RWPE1 (cell line): ENCODE results near the gene CAMK2G.
"Not testable (repeated sequence)": the region's sequence is repeated elsewhere in the genome, so short reads cannot be mapped to it uniquely, and the experiment has no call there.

Source experiments
- CTCF ChIA-PET: fragments of 350-600 bp; sonication (Branson Sonifier 250); formaldehyde crosslinking; extraction: SDS; loops from one replicate; lab custom pipeline; 2021; lab: Yijun Ruan, JAX
- POLR2A ChIA-PET: fragments of 400-600 bp; formaldehyde crosslinking; extraction: SDS; loops from one replicate; lab custom pipeline; 2020; ENCODE audit warnings: antibody characterized with exemption; ENCODE audit not compliant: low non-redundant PET; lab: Yijun Ruan, JAX
- DNase-seq: peaks from one replicate; pipeline ENCODE4 v3.0.0; 2012; ENCODE audit warnings: low spot score
- H3K27ac ChIP-seq: fragments of 450-650 bp; 2 replicates; pipeline ENCODE4 v1.5.1; 2017
- TF ChIP-seq, protein P1 (sequence below): fragments of 450-650 bp; conservative IDR thresholded peaks from 2 replicates; pipeline ENCODE4 v1.5.1; 2017; ENCODE audit warnings: low read depth, mild to moderate bottlenecking

CAMK2G gene

DNA sequence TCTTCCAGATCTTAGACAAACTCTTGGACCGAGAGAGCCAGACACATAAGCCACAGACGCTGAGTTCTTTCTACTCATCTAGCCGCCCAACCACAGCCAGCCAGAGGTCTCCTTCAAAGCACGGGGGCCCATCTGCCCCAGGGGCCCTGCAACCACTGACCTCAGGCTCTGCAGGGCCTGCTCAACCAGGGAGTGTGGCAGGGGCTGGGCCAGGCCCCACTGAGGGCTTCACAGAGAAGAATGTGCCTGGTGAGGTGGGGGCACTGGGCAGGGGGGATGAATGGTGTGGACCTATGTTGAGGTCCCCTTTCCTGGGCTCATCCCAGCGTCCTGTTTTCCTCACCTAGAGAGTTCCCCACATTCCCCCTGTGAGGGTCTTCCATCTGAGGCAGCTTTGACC lies 77.6 kb downstream of the CAMK2G start:
- DNase-seq: no peak
- H3K27ac ChIP-seq: no peak overlapping the region
- CTCF ChIA-PET: interaction anchor here (0.6 kb wide), 1 partner anchor 143 kb away, joined by 3 read pairs; no protein-coding TSS in a partner anchor
- TF ChIP-seq, protein P1, sequence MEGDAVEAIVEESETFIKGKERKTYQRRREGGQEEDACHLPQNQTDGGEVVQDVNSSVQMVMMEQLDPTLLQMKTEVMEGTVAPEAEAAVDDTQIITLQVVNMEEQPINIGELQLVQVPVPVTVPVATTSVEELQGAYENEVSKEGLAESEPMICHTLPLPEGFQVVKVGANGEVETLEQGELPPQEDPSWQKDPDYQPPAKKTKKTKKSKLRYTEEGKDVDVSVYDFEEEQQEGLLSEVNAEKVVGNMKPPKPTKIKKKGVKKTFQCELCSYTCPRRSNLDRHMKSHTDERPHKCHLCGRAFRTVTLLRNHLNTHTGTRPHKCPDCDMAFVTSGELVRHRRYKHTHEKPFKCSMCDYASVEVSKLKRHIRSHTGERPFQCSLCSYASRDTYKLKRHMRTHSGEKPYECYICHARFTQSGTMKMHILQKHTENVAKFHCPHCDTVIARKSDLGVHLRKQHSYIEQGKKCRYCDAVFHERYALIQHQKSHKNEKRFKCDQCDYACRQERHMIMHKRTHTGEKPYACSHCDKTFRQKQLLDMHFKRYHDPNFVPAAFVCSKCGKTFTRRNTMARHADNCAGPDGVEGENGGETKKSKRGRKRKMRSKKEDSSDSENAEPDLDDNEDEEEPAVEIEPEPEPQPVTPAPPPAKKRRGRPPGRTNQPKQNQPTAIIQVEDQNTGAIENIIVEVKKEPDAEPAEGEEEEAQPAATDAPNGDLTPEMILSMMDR: no peak
- POLR2A ChIA-PET: no interaction called here

DNA sequence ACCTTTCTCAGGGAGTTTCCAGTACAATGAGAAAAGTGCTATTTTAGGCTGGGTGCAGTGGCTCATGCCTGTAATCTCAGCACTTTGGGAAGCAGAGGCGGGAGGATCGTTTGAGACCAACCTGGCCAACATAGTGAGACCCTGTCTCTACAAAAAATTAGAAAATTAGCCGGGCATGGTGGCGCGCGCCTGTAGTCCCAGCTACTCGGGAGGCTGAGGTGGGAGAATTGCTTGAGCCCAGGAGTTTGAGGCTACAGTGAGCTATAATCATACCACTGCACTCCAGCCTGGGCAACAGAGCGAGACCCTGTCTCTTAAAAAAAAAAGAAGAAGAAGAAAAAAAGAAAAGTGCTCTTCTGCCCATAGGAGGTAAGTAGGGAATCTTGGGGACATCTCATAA lies 78.3 kb downstream of the CAMK2G start:
- DNase-seq, POLR2A ChIA-PET: not testable (repeated sequence)
- H3K27ac ChIP-seq: peak overlapping the region; percentile 18
- CTCF ChIA-PET: interaction anchor here (0.6 kb wide), 1 partner anchor 144 kb away, joined by 3 read pairs; no protein-coding TSS in a partner anchor

DNA sequence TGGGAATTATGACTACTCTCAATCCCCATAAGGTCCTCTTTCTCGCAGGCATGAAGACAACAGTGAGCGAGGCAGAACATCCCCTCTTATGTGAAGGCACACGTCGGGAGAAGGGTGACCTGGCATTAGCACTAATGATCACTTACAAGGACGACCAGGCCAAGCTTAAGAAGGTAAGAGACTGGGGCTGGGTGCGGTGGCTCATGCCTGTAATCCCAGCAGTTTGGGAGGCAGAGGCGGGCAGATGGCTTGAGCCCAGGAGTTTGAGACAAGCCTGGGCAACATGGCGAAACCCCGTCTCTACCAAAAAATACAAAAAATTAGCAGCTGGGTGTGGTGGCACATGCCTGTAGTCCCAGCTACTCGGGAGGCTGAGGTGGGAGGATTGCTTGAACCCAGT lies 78.9 kb downstream of the CAMK2G start:
- peak overlapping the region; percentile 18 for H3K27ac ChIP-seq
- POLR2A ChIA-PET, CTCF ChIA-PET, DNase-seq: not testable (repeated sequence)

DNA sequence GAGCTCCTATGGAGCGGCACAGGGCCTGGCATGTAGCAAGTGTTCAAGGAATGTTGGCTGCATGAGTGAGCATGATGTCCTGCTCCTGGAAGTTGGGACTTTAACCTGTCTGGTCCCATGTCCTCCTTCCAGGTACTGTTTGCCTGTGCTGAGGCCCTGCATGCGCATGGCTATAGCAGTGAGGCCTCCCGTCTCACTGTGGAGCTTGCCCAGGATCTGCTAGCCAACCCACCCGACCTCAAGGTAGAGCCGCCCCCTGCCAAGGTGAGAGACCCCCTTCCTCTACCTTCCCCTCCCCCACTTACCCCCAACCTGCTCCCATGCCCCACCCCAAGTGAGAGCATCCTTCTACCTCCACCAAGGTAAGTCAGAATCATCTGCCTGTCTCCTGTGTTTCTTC lies 80.9 kb downstream of the CAMK2G start:
- no peak for DNase-seq
- peak overlapping the region; percentile 22; the same call in 1 of the 2 replicates for H3K27ac ChIP-seq
- ChIA-PET CTCF (no interaction called here), POLR2A (no interaction called here)
- TF ChIP-seq, protein P1: no peak

DNA sequence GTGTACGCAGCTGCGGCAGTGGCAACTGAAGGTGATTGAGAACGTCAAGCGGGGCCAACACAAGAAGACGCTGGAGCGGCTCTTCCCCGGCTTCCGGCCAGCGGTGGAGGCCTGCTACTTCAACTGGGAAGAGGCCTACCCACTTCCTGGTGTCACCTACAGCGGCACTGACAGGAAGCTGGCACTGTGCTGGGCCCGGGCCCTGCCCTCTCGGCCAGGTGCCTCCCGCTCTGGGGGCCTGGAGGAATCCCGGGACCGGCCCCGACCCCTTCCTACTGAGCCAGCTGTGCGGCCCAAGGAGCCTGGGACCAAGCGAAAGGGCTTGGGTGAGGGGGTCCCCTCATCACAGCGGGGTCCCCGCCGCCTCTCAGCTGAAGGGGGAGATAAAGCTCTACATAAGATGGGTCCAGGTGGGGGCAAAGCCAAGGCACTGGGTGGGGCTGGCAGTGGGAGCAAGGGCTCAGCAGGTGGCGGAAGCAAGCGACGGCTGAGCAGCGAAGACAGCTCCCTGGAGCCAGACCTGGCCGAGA lies 82.4 kb downstream of the CAMK2G start:
- POLR2A ChIA-PET: no interaction called here

DNA sequence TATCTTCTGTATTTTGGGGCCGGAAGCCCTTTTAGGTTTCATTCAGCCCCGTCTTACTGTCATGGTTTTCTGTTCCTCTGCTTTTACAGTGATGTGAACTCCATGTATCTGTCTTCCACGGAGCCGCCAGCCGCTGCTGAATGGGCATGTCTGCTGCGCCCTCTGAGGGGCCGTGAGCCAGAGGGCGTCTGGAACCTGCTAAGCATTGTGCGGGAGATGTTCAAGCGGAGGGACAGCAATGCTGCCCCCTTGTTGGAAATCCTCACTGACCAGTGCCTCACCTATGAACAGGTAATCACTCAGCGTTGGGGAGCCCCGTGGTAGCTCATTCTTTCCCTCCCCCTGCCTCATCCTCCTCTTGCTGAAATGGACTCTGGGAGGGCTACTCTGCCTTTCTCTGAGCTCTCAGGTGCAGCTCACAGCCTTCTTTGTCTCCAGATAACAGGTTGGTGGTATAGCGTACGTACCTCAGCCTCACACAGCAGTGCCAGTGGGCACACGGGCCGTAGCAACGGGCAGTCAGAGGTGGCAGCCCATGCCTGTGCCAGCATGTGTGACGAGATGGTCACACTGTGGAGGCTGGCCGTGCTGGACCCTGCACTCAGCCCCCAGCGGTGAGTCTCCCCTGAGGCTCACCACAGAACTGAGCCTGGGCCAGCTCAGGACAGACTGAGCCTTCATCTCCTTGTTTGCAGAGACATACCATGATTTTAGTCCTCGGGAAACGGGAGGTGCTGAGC lies 83.3 kb downstream of the CAMK2G start:
- ChIA-PET POLR2A (no interaction called here), CTCF (no interaction called here)
- TF ChIP-seq, protein P1: no peak
- no peak for DNase-seq
- H3K27ac ChIP-seq: no peak overlapping the region

More for the DNA sequence above, 82.4 kb downstream of the CAMK2G start:
- TF ChIP-seq, protein P1: no peak
- H3K27ac ChIP-seq: no peak overlapping the region
- CTCF ChIA-PET: no interaction called here
- DNase-seq: no peak

DNA sequence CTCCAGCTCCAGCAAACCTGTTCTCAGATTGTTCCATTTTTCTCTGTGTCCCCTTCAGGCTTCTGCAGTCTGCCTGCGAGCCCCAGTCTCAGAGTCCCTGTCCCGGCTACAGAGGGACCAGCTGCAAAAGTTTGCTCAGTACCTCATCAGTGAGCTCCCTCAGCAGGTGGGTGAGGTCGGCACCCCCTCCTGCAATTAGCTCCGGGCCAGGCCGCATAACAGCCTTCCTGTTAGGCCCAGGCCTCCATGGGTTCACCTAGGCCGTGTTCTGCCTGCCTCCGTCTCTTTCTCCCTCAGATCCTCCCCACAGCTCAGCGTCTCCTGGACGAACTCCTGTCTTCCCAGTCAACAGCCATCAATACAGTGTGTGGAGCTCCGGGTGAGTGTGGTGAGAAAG lies 84.7 kb downstream of the CAMK2G start:
- TF ChIP-seq, protein P1: no peak
- CTCF ChIA-PET: no interaction called here
- POLR2A ChIA-PET: no interaction called here
- H3K27ac ChIP-seq: 0 out of 2 replicates have a peak overlapping the region, but pooled peaks have one; percentile 0
- DNase-seq: no peak
